ENCODE data around the gene HCFC2.

The HCFC2 gene

GRCh38 chr12:104152685-104153241, 88.4 kb downstream of the HCFC2 start:
- no peak for DNase-seq (ENCODE audit: low read depth in 1 of 2, low spot score in 1 of 2)

GRCh38 chr12:104154286-104154685, 90.0 kb downstream of the HCFC2 start:
- DNase-seq (ENCODE audit: low read depth in 1 of 2, low spot score in 1 of 2), result no peak

GRCh38 chr12:104154806-104155205, 90.5 kb downstream of the HCFC2 start:
- DNase-seq (ENCODE audit: low read depth in 1 of 2, low spot score in 1 of 2), result no peak

All from activated T-helper 1 cell treated with anti-CD3 and anti-CD28 coated beads, Interleukin-2, amount 50 U/mL, for 16 hours (primary cell).